GM11168 (cell line): ENCODE measurements around the gene UBE3B.

ENCODE experiments used
- in situ Hi-C: fragments of 300-500 bp; cut with MboI; formaldehyde crosslinking; loops from one replicate; pipeline ENCODE4 v1.12.0; 2022; ENCODE audit warnings: low sequenced_read_pairs; ENCODE audit not compliant: unreplicated experiment

UBE3B gene

DNA sequence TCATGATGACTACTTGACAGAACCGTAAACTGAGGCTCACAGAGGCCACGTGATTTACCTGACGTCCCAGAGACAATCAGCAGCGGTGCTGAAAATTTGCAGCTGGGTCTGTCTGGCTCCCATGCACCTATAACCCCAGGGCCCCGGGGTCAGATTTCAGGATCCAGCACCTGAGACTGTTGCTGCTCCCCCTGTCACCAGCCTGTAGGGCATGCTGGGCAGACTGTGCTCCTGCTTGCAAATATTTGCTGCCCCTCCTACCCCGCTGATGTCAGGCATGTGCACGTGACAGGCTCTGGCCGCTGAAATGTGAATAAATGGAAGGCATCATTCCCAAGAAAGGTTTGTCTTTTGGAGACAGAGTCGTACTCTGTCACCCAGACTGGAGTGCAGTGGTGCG is 89.9 kb downstream of the UBE3B start:
- in situ Hi-C loops, result no loop called here

DNA sequence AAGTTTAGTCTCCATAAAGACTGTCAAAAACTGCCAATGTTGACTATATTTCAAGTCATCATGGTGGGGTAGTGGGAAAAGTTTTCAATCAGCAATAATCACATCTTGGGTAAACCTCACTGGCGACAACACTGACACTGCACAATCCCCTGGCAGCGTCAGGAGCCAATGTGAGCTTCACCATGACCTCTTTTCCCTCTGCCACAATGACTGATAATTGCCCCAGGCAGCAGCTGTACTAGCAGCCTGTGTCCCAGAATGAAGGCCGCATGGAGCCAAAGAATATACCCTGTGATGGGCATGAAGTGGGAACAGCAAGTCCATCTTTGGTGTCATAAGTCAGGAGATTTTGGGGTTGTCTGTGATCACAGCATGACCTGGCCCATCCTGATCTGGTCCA is 90.5 kb downstream of the UBE3B start:
- in situ Hi-C loops, result no loop called here

DNA sequence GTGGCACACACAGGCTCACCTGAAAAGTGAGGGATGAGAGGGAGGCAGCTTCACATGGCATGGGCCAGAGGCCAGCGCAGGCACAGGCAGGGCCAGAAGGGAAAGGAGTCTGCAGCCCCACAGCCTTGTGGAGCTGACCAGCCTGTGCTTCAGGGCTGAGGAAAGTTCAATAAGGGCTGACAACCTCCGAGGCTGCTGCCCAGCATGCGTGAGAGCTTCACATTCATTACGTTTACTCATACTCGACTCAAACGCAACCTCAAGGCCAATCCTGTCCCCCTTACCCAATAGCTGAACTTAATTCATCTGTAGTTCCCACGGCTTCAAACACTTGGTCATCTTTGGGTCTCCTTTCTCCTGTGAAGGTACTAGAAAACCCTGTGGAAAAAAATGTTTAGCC is 91.1 kb downstream of the UBE3B start:
- in situ Hi-C loops, result no loop called here

DNA sequence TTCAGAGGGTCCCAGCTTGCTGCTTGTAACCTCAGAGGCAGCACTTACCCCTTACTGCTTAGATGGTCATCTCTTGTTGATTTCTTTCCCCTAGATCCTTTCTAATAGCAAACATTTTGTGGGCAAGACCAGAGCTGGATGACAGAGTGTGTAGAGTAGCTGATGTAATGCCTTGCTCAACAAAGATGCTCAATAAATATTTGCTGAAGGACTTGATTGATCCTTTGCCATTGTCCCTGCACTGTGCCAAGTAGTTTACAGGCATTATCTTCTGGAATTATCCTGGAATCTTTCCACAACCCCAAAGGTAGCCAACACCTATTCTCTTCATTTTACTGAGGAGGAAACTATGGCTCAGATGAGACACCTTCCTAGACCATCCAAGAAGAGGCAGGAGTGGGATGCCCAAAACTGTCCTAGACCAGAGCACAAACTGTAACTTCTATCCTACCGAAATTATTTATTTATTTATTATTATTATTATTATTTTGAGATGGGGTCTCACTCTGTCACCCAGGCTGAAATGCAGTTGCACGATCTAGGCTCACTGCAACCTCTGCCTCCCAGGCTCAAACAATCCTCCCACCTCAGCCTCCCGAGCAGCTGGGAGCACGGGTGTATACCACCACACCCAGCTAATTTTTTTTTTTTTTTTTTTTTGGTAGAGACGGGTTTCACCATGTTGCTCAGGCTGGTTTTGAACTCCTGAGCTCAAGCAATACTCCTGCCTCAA is 94.5 kb downstream of the UBE3B start:
- in situ Hi-C loops, result no loop called here

DNA sequence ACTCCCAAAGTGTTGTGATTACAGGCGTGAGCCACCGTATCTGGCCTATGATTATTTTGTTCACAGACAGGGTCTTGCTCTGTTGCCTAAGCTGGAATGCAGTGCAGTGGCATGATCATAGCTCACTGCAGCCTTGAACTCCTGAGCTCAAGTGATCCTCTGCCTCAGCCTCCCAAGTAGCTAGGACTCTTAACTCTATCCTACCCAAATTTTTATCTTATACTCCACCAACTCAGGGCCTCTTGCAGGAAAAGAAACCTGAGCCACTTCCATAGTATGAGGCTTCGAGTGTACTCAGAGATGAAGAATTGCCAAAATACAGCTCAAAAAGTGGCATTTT is 95.0 kb downstream of the UBE3B start:
- in situ Hi-C loops, result no loop called here

DNA sequence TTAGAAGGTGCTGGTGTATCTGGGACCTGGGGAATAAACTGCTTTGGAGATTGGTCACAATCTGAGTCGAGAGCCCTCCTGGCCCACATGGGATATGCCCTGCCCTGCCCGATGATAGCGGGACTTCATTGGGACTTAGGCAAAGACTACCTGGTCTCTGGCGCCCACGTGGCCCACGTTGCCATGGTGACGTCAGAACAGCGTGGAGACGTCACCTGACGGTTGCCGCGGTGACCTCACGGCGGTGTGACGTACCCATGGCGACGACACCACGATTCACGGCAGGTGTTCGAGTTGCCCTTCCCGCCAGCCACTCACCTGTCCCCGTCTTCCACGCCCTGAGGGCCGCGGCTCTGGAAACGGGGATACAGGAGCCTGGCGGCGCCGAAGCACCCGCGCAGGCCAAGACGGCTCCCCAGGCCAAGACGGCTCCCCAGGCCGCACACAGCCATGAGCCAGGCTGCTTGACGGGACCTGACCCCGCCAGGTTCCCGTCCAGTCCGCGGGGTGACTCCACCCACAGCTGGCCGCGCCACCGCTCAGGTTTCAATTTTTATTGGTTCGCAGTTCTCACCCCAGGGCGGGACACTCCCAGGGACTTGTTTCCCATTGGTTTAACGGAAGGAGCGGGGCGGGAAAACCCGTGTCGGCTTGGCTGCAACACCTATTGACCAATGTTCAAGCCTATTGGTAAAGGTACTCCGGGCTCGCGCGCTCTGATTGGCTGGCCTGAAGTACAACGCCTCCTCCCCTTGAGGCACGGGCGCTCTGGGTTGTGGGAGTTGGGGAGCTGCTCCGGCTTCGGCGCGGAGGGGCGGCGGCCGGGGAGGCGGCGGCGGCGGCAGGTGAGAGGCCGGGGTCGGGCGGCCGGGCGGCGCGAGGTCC is 95.8 kb downstream of the UBE3B start, which contains the start of the genes MMAB and MVK:
TSS of gene MMAB (minus strand) at position 476 of the 885 bp plus-strand sequence. CDS start at position 452, 24 bp downstream.
TSS of gene MVK (plus strand) at position 766 of the 885 bp plus-strand sequence. CDS start 1,029 bp downstream, outside the sequence.
- in situ Hi-C loops, result no loop called here

DNA sequence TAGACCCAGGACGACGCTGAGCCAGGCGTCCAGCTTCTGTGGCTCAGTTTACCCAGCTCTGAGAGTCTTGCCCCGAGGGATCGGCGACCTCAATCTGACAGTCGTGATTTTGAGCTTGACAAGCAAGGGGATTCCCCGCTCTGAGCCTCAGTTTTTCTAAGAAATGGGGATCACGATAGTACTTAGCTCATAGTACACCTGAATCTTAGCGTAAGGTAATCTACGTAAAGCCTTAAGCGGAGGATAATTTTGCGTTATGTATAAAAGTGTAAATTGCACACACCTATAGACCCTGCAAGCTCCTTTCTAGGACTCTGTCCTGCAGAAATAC is 96.4 kb downstream of the UBE3B start:
- in situ Hi-C loops, result no loop called here

DNA sequence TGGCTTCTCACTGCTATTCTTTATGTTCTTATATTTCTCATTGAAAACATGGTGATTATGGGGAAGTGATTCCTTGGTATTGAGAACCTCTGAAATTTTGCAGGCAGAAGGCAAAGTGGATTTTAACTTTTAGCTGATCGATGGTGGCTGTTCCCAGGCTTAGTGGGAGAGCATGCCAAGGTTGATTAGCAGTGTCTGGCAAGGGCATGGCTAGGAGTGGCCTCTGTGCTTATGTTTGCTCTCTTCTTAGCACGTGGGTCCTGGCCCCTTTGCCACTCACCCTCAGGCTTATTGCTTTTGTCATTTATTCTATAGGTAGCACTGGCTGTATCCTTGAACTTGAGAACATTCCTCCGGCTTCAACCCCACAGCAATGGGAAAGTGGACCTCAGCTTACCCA is 98.2 kb downstream of the UBE3B start:
- in situ Hi-C loops, result no loop called here

DNA sequence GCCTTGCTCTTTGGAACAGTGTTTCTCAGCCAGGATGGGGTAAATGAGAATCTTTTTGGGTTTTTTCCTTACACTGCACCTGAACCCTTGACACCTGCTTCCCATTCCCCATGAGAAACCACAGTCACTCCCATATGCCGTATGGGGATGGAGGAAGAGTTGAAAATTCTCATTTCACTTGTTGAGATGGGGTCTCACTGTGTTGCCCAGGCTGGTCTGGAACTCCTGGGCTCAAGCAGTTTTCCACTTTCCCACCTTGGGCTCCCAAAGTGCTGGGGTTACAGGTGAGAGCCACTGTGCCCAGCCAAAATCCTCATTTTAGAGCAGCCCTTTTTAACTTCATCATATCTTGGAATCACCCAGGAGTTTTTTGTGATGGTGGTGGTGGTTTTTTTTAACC is 99.9 kb downstream of the UBE3B start:
- in situ Hi-C loops, result no loop called here

DNA sequence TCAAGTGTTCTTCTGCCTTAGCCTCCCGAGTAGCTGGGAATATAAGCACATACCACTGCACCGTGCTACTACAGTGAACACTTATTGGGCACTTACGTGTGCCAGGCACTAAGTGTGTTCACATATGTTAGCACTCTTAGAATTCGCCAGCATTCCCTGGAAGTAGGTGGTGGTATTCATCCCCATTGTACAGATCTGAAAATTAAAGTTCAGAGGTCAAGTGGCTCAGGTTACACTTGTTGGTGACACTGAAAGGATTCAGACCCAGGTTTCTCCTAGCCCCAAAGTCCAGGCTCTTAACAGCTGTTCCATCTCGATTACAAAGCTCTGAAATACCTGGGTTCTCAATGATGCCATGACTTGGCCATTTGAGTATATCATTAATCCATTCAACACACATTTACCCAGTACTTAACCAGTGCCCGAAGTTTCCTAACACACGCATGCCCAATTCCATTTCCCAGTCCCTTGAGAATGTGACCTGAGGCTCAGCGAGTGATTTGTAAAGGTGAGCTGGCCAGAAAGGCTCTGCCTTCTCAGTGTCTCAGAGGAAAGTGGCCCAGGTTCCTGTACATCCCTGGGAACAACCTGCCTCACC is 101.0 kb downstream of the UBE3B start:
- in situ Hi-C loops, result no loop called here

DNA sequence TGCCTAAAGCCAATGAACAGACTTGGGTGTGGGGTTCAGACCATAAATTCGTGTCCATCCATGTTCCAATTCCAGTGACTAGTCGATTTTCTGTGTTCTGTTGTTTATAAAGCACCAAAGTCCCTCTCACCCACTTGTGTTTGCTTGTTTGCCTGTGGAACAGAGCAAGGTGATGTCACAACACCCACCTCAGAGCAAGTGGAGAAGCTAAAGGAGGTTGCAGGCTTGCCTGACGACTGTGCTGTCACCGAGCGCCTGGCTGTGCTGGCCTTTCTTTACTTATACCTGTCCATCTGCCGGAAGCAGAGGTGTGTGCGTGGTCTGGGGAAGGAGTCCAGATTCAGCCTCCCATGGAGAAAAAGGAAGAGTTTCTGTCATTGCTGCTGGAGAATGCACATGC is 102.2 kb downstream of the UBE3B start:
- in situ Hi-C loops, result no loop called here

DNA sequence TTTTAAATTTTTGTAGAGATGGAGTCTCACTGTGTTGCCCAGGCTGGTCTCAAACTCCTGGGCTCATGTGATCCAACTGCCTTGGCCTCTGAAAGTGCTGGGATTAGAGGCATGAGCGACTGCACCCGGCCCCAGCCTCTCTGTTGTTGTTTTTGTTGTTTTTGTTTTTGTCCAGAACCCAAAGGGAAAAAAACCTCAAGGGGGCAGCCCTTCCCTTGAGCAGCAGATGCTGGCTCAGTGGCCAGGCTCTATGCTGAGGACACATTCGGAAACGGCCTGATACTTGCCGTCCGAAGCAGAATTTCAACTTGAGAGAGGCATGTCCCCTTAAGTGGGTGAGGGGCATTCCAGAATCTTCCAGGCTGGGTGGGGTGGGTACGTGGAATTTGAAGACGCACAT is 102.8 kb downstream of the UBE3B start:
- in situ Hi-C loops, result no loop called here

DNA sequence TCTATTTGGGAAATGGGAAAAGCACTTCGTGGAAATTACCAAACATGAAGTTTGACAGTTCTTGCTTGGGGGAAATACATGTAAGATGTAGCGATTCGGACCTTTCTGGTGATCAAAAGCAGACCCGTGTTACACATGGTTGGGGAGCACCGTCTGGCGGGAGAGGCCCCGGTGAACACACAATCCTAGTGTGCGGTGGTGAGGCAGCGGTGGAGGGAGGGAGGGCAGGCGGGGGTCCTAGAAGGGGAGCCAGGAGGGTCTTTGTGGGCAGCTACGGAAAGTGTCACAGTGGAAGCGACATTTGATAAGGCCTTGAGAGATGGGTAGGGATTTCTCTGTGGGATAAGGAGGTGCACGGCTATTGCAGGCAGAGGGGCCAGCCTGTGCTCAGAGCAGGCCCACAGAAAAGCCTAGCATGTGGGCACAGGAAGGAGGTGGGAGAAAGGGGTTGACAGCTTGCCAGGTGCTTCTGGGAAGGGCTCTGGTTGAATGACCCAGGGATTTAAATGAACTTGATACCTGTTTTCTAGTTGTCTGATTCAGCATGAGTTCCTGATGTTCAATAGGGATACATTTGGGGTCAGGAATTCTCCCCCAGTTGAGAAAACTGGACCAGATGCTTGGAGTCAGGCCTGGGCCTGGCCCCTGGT is 103.4 kb downstream of the UBE3B start:
- in situ Hi-C loops, result no loop called here

DNA sequence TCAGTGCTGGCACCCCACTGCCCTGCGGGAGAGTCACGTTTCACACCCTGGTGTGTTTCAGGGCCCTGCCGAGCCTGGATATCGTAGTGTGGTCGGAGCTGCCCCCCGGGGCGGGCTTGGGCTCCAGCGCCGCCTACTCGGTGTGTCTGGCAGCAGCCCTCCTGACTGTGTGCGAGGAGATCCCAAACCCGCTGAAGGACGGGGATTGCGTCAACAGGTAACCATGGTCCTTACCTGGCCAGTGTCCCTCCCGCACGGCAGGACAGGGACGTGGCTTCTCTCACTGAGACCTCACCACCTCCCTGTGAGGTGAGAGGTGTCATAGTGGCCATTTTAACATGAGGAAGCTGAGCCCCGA is 103.9 kb downstream of the UBE3B start:
- in situ Hi-C loops, result no loop called here

DNA sequence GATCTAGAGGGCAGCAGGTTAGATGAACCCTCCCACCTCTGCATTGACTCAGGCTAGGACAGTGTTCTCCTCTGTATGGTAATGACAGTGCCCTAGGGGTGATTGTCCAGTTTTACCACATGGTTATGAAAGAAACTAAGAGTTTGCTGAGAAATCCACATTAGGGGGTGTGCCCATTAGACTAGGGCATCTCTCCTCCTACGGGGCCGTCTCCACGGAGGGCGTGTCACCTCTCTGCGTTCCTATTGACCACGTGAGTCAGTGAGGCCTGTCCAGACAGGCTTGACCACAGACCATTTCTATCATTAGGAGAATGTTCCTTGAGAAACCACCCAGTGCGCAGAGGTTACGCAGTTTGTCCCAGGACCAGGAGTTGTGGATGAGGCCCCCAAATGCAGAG is 104.4 kb downstream of the UBE3B start:
- in situ Hi-C loops, result no loop called here

DNA sequence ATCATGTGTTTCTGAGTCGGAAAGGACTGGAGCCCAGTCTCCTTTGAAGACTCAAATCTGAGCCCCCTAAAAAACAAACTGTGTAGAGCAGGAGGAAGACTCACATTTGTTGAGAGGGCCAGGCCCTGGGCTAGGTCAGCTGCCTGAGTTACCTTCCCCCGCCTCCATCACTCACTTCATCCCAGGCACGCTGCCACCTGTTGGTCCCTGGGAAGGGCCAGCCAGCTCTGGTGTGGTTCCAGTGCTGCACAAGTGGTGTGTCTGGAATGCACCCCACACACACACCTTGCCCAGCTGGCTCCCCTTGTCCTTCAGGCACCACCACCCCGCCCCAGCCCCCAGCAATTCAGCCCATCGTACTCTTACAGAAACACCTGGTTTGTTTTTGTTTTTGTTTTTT is 105.2 kb downstream of the UBE3B start:
- in situ Hi-C loops, result no loop called here

DNA sequence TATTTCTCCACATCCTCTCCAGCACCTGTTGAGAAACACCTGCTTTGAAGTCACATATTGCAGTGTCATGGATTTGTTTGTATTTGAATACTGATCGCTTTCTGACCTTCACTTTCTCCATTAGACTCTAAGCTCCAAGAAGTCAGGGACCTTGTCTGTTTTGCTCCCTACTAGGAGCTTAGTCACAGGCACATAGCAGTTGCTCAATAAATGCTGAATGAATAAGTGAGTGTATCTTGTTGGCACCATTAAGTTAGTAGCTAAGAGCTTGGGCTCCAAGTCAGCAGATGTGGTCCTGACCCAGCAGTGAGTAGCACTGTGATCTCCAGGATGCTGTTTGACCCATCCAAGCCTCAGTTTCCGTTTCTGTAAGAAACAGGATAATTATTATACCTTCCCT is 106.3 kb downstream of the UBE3B start:
- in situ Hi-C loops, result no loop called here
